H1 (cell line): ENCODE measurements around the gene AMOTL2.

ENCODE experiments used
- CTBP2 ChIP-seq: IDR thresholded peaks from 2 replicates; pipeline ENCODE4 v1.7.0; 2011; ENCODE audit warnings: borderline replicate concordance, mild to moderate bottlenecking, moderate library complexity, mixed read lengths, low read length; ENCODE audit not compliant: insufficient read depth, insufficient read length
- JUN ChIP-seq: IDR thresholded peaks from 2 replicates; pipeline ENCODE4 v1.6.1; 2011; ENCODE audit warnings: low read depth, mild to moderate bottlenecking, improper control_type of control experiment, low read length

DNA sequence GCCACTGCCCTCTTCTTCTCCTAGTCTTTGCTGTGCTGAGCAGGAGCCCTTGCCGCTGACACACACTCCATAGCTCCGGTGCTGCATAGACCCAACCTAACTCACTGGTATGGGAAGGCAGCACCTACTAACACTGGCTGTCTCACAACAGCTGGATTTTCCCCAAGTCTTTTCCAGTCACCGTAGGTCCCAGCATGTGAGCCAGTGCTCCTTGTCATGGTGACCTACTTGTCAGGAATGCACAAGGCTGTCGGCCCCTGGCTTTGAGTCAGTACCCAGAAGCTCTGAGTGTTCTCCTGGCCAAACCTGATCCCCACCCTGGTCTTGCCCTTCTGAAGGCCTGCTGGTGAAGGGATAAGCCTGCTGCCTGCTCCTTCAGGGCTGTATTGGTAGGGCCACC is 25.7 kb downstream of the AMOTL2 start:
- no peak for TF ChIP-seq CTBP2
- TF ChIP-seq JUN = no peak
